ENCODE results near the gene TIGAR.

- no peak for TF ChIP-seq POLR2A (IDR thresholded peaks at IDR 0.05)
- TF ChIP-seq, protein P1, sequence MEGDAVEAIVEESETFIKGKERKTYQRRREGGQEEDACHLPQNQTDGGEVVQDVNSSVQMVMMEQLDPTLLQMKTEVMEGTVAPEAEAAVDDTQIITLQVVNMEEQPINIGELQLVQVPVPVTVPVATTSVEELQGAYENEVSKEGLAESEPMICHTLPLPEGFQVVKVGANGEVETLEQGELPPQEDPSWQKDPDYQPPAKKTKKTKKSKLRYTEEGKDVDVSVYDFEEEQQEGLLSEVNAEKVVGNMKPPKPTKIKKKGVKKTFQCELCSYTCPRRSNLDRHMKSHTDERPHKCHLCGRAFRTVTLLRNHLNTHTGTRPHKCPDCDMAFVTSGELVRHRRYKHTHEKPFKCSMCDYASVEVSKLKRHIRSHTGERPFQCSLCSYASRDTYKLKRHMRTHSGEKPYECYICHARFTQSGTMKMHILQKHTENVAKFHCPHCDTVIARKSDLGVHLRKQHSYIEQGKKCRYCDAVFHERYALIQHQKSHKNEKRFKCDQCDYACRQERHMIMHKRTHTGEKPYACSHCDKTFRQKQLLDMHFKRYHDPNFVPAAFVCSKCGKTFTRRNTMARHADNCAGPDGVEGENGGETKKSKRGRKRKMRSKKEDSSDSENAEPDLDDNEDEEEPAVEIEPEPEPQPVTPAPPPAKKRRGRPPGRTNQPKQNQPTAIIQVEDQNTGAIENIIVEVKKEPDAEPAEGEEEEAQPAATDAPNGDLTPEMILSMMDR (IDR thresholded peaks at IDR 0.05): no peak
These were observed 33.4 kb upstream of the TIGAR start for GRCh38 chr12:4287325-4288211.
